Ammon's horn (tissue), 1 donor: ENCODE data around the gene SYNRG.

Experiments
- DNase-seq: peaks from one replicate; pipeline ENCODE4 v3.0.0-alpha.2; 2016; ENCODE audit warnings: low spot score

The SYNRG gene

GRCh38 chr17:37470181-37470580, 139.0 kb downstream of the SYNRG start:
- no peak for DNase-seq

GRCh38 chr17:37466471-37466870, 142.7 kb downstream of the SYNRG start:
- no peak for DNase-seq

GRCh38 chr17:37465069-37465616, 144.1 kb downstream of the SYNRG start:
- DNase-seq, result no peak
